ENCODE data around the gene SMCO3. TPM values are rescaled to one million over a fixed set of nuclear protein-coding genes. Genes with fewer than 3 reads are reported as not detected.

SMCO3 gene
- total and polyA plus RNA-seq, 10 donors, result 0.32 to 1.6 (median 0.87) TPM

GRCh38 chr12:14772946-14773345, 41.0 kb downstream of the SMCO3 start:
- Histone ChIP-seq H3K36me3 (peaks cover 0 to 1% (median 0%) of the 10 kb centered on the region in 6 donors), H3K27ac (peak overlapping the region in 3 of 8 donors; percentile 92 to 94 (median 93)), H3K4me3 (peak overlapping the region in 1 of 8 donors; percentile 86), H3K9me3 (no peaks in the 10 kb centered on the region), H3K4me1 (peaks cover 2 to 69% (median 46%) of the 10 kb centered on the region in 6 donors), H3K27me3 (replicated peaks in 1 of 7) (no peaks in the 10 kb centered on the region)
- TF ChIP-seq POLR2AphosphoS5 (IDR thresholded peaks at IDR 0.05), result no peak
- no peak for TF ChIP-seq CTCF (IDR thresholded peaks at IDR 0.05 in 8 of 11, conservative IDR thresholded peaks at IDR 0.05 in 3 of 11)
- TF ChIP-seq POLR2A (IDR thresholded peaks at IDR 0.05), result no peak
- intact Hi-C loops (cut with DNase I; ENCODE audit: low total_unique reads), result no loop called here
- WGBS, 5 donors, result 91 to 96% (median 95%) methylated on average over 5 of the region's 5 CpGs
- DNase-seq, result no peak

GRCh38 chr12:14771651-14772137, 42.3 kb downstream of the SMCO3 start:
- intact Hi-C loops (cut with DNase I; ENCODE audit: low total_unique reads), result no loop called here

GRCh38 chr12:14770496-14771461, 43.2 kb downstream of the SMCO3 start:
- Histone ChIP-seq H3K36me3 (peaks cover 0 to 23% (median 6%) of the 10 kb centered on the region in 6 donors), H3K4me3 (peak overlapping the region; percentile 61 to 97 (median 67)), H3K9me3 (peaks cover 0 to 19% (median 11%) of the 10 kb centered on the region in 8 donors), H3K27ac (peak overlapping the region; percentile 95 to 100 (median 98)), H3K4me1 (peaks cover 4 to 78% (median 49%) of the 10 kb centered on the region in 6 donors), H3K27me3 (replicated peaks in 1 of 7) (no peaks in the 10 kb centered on the region)
- intact Hi-C loops (cut with DNase I; ENCODE audit: low total_unique reads), result no loop called here
- peak; percentile 95 for DNase-seq
- peak in 1 of 11 experiments; percentile 6 for TF ChIP-seq CTCF (IDR thresholded peaks at IDR 0.05 in 8 of 11, conservative IDR thresholded peaks at IDR 0.05 in 3 of 11)
- peak; percentile 98 to 100 (median 98) for TF ChIP-seq POLR2AphosphoS5 (IDR thresholded peaks at IDR 0.05)
- peak; percentile 92 to 99 (median 97) for TF ChIP-seq POLR2A (IDR thresholded peaks at IDR 0.05)
- 0 to 1% (median 0%) methylated on average over 39 to 56 of the region's 56 CpGs for WGBS, 5 donors

More at GRCh38 chr12:14771651-14772137, 42.3 kb downstream of the SMCO3 start:
- peaks cover 0 to 14% (median 2%) of the 10 kb centered on the region in 6 donors for H3K36me3 ChIP-seq
- peak overlapping the region in 6 of 8 donors; percentile 61 to 97 (median 72) for H3K4me3 ChIP-seq
- peak overlapping the region; percentile 95 to 100 (median 98) for H3K27ac ChIP-seq
- peaks cover 0 to 10% (median 2%) of the 10 kb centered on the region in 8 donors for H3K9me3 ChIP-seq
- TF ChIP-seq POLR2AphosphoS5 (IDR thresholded peaks at IDR 0.05) (no peak), CTCF (IDR thresholded peaks at IDR 0.05 in 8 of 11, conservative IDR thresholded peaks at IDR 0.05 in 3 of 11) (no peak), POLR2A (IDR thresholded peaks at IDR 0.05) (no peak)
- H3K27me3 ChIP-seq (replicated peaks in 1 of 7), result no peaks in the 10 kb centered on the region
- DNase-seq, result no peak
- peaks cover 4 to 78% (median 56%) of the 10 kb centered on the region in 6 donors for H3K4me1 ChIP-seq
- 10 to 17% (median 11%) methylated on average over 6 of the region's 6 CpGs for WGBS, 5 donors
